ENCODE results near the gene CBLIF. TPM values are rescaled to one million over a fixed set of nuclear protein-coding genes. Genes with fewer than 3 reads are reported as not detected.

Gene CBLIF
- total and polyA plus RNA-seq, 2 of the 13 experiments (the other 11 are each of a cell fraction or from before 2014, with no cell fraction given): not detected

- peak; percentile 57; the same call in 1 of the 2 replicates for TF ChIP-seq CEBPB (IDR thresholded peaks at IDR 0.05; ENCODE audit: borderline replicate concordance, low read depth, low read length)
- no peak for TF ChIP-seq FOXP1 (IDR thresholded peaks at IDR 0.05)
- TF ChIP-seq FOXP1 (CRISPR knock-in tag; IDR thresholded peaks at IDR 0.05): no peak
- TF ChIP-seq NR1H2 (CRISPR knock-in tag; IDR thresholded peaks at IDR 0.05; ENCODE audit: borderline replicate concordance, low read depth): no peak
- peak; percentile 43; the same call in 1 of the 2 replicates for TF ChIP-seq FOXK1 (CRISPR knock-in tag; IDR thresholded peaks at IDR 0.05; ENCODE audit: borderline replicate concordance, low read depth)
- no peak for TF ChIP-seq ZNF660 (CRISPR knock-in tag; IDR thresholded peaks at IDR 0.05; ENCODE audit: borderline replicate concordance, low read depth)
- no peak for TF ChIP-seq NRL (CRISPR knock-in tag; IDR thresholded peaks at IDR 0.05; ENCODE audit: borderline replicate concordance)
- TF ChIP-seq RFX5 (IDR thresholded peaks at IDR 0.05; ENCODE audit: low read depth, low read length): no peak
- no peak for TF ChIP-seq ZNF576 (CRISPR knock-in tag; IDR thresholded peaks at IDR 0.05)
- TF ChIP-seq ZNF572 (CRISPR knock-in tag; IDR thresholded peaks at IDR 0.05): no peak
- TF ChIP-seq ONECUT2 (CRISPR knock-in tag; IDR thresholded peaks at IDR 0.05): peak; percentile 81
- peak; percentile 44; the same call in 1 of the 2 replicates for TF ChIP-seq ZMYM4 (CRISPR knock-in tag; IDR thresholded peaks at IDR 0.05)
- TF ChIP-seq ZNF160 (CRISPR knock-in tag; IDR thresholded peaks at IDR 0.05): no peak
- TF ChIP-seq ZNF776 (CRISPR knock-in tag; IDR thresholded peaks at IDR 0.05): no peak
- TF ChIP-seq ZIK1 (CRISPR knock-in tag; IDR thresholded peaks at IDR 0.05; ENCODE audit: borderline replicate concordance, low read depth): no peak
- TF ChIP-seq RARA (CRISPR knock-in tag; IDR thresholded peaks at IDR 0.05): no peak
- no peak for TF ChIP-seq TBL1XR1 (IDR thresholded peaks at IDR 0.05; ENCODE audit: borderline replicate concordance, low read length, partially characterized antibody)
- TF ChIP-seq GATAD2A (CRISPR knock-in tag; IDR thresholded peaks at IDR 0.05): peak; percentile 77; the same call in 1 of the 2 replicates
- TF ChIP-seq ARID3A (IDR thresholded peaks at IDR 0.05; ENCODE audit: low read depth, low read length): peak; percentile 77
- TF ChIP-seq ZNF704 (CRISPR knock-in tag; IDR thresholded peaks at IDR 0.05; ENCODE audit: borderline replicate concordance): no peak
- TF ChIP-seq JUN (CRISPR knock-in tag; IDR thresholded peaks at IDR 0.05): no peak
- TF ChIP-seq DPF2 (CRISPR knock-in tag; IDR thresholded peaks at IDR 0.05; ENCODE audit: borderline replicate concordance, low read depth): no peak
- TF ChIP-seq FOXA3 (CRISPR knock-in tag; IDR thresholded peaks at IDR 0.05): peak; percentile 80
- TF ChIP-seq ZNF619 (CRISPR knock-in tag; IDR thresholded peaks at IDR 0.05): no peak
- TF ChIP-seq RELA (CRISPR knock-in tag; IDR thresholded peaks at IDR 0.05): no peak
- TF ChIP-seq POLR2G (IDR thresholded peaks at IDR 0.05; ENCODE audit: low read depth, low read length): no peak
- TF ChIP-seq ZNF720 (CRISPR knock-in tag; IDR thresholded peaks at IDR 0.05): no peak
- TF ChIP-seq, protein P1, sequence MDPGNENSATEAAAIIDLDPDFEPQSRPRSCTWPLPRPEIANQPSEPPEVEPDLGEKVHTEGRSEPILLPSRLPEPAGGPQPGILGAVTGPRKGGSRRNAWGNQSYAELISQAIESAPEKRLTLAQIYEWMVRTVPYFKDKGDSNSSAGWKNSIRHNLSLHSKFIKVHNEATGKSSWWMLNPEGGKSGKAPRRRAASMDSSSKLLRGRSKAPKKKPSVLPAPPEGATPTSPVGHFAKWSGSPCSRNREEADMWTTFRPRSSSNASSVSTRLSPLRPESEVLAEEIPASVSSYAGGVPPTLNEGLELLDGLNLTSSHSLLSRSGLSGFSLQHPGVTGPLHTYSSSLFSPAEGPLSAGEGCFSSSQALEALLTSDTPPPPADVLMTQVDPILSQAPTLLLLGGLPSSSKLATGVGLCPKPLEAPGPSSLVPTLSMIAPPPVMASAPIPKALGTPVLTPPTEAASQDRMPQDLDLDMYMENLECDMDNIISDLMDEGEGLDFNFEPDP (CRISPR knock-in tag; conservative IDR thresholded peaks at IDR 0.05): no peak
- no peak for TF ChIP-seq AGO1 (IDR thresholded peaks at IDR 0.05; ENCODE audit: low read depth, low read length, poor library complexity, severe bottlenecking)
Measured at GRCh38 chr11:59875856-59876519, 30.7 kb upstream of the CBLIF start (continued).
